ENCODE data around the gene CHMP1A. TPM values are rescaled to one million over a fixed set of nuclear protein-coding genes. Genes with fewer than 3 reads are reported as not detected.
A peak's percentile ranks its signal among the peaks of the same experiment; 100 is the strongest.
"Not testable (repeated sequence)": the region's sequence is repeated elsewhere in the genome, so short reads cannot be mapped to it uniquely, and the experiment has no call there.

CHMP1A gene
- total RNA-seq, 4 donors from 2014 or later = 54.5 to 101 (median 82.2) TPM

DNA sequence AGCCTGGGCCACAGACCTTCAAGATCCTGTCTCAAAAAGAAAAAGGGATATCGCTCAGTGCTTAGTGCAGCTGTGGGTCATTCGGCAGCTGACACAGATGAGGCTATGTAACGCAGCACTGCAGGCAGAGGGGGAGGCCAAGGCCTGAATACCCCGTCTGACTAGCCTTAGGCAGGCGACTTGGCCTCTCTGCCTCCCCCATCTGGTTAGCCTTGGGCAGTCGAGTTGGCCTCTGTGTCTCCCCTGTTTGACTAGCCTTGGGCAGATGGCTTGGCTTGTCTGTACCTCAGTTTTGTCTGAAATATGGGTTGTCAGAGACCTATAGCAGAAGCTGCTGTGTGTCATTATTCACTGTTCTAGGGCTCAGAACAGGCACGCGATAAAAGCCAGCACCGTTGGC, 10.1 kb upstream of the CHMP1A start:
- no CpG with 5 or more reads among the region's 9 CpGs for WGBS, 2 donors (ENCODE audit: low coverage in 1 of 2)
- TF ChIP-seq EP300 (IDR thresholded peaks at IDR 0.05) (no peak), POLR2AphosphoS5 (IDR thresholded peaks at IDR 0.05) (no peak), POLR2A (IDR thresholded peaks at IDR 0.05) (no peak)
- TF ChIP-seq, protein P1, sequence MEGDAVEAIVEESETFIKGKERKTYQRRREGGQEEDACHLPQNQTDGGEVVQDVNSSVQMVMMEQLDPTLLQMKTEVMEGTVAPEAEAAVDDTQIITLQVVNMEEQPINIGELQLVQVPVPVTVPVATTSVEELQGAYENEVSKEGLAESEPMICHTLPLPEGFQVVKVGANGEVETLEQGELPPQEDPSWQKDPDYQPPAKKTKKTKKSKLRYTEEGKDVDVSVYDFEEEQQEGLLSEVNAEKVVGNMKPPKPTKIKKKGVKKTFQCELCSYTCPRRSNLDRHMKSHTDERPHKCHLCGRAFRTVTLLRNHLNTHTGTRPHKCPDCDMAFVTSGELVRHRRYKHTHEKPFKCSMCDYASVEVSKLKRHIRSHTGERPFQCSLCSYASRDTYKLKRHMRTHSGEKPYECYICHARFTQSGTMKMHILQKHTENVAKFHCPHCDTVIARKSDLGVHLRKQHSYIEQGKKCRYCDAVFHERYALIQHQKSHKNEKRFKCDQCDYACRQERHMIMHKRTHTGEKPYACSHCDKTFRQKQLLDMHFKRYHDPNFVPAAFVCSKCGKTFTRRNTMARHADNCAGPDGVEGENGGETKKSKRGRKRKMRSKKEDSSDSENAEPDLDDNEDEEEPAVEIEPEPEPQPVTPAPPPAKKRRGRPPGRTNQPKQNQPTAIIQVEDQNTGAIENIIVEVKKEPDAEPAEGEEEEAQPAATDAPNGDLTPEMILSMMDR (IDR thresholded peaks at IDR 0.05) = no peak
- Histone ChIP-seq H3K27me3 (no peaks in the 10 kb centered on the region), H3K4me3 (no peak overlapping the region), H3K4me1 (no peaks in the 10 kb centered on the region), H3K27ac (no peak overlapping the region), H3K9me3 (no peaks in the 10 kb centered on the region), H3K36me3 (peaks cover 0 to 16% of the 10 kb centered on the region in 2 donors)
- no peak for ATAC-seq

DNA sequence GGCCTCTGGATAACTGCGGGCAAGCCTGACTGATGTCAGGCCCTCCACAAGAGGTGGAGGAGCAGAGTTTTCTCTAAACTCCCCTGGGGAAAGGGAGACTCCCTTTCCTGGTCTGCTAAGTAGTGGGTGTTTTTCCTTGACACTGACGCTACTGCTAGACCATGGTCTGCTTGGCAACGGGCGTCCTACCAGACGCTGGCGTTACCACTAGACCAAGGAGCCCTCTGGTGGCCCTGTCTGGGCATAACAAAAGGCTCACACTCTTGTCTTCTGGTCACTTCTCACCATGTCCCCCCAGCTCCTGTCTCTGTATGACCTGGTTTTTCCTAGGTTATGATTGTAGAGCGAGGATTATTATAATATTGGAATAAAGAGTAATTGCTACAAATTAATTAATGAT, 9.5 kb upstream of the CHMP1A start:
- not testable (repeated sequence) for H3K27me3 ChIP-seq, H3K4me1 ChIP-seq, H3K27ac ChIP-seq, H3K9me3 ChIP-seq, H3K4me3 ChIP-seq, ATAC-seq
- peaks cover 0 to 23% of the 10 kb centered on the region in 2 donors for H3K36me3 ChIP-seq
- TF ChIP-seq, protein P1 (IDR thresholded peaks at IDR 0.05) = peak in 1 of 4 experiments; percentile 26
- 40 to 51% methylated on average over 6 of the region's 7 CpGs for WGBS, 2 donors (ENCODE audit: low coverage in 1 of 2)

DNA sequence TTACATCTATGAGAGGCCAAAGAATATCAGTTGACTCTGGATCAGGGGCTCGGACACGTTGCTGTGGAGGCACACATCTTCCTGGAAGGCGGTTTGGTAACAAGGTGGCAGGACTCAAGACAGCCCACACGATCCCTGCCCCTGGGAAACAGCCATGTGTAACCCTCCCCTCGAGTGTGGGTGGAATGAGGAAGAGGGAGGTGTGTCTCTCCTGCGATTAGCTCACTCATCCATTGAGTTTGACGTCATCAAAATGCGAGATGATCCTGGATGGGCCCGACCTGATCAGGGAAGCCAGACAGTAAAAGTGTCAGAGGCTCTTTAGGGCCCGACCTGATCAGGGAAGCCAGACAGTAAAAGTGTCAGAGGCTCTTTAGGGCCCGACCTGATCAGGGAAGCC, 6.7 kb upstream of the CHMP1A start:
- not testable (repeated sequence) for H3K4me3 ChIP-seq, H3K4me1 ChIP-seq, H3K27me3 ChIP-seq, ATAC-seq, H3K9me3 ChIP-seq, H3K27ac ChIP-seq
- 74 to 86% methylated on average over 10 of the region's 11 CpGs for WGBS, 2 donors (ENCODE audit: low coverage in 1 of 2)
- peaks cover 0 to 45% of the 10 kb centered on the region in 2 donors for H3K36me3 ChIP-seq

DNA sequence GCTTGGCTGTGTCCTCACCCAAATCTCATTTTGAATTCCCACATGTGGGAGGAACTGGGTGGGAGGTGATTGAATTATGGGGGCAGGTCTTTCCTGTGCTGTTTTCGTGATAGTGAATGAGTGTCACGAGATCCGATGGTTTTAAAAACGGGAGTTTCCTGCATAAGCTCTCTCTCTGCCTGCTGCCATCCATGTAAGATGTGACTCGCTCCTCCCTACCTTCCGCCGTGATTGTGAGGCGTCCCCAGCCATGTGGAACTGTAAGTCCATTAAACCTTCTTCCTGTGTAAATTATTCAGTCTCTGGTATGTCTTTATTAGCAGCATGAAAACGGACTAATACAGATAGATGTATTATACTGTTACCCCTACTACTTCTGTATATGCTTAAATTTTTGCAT, 3.7 kb upstream of the CHMP1A start:
- no peaks in the 10 kb centered on the region for H3K27me3 ChIP-seq
- H3K36me3 ChIP-seq = peaks cover 0 to 45% of the 10 kb centered on the region in 2 donors
- H3K4me3 ChIP-seq = no peak overlapping the region
- TF ChIP-seq POLR2AphosphoS5 (IDR thresholded peaks at IDR 0.05) (no peak), EP300 (IDR thresholded peaks at IDR 0.05) (no peak), POLR2A (IDR thresholded peaks at IDR 0.05) (no peak)
- TF ChIP-seq, protein P1 (IDR thresholded peaks at IDR 0.05) = no peak
- H3K27ac ChIP-seq = no peak overlapping the region
- no peaks in the 10 kb centered on the region for H3K9me3 ChIP-seq
- no peak for ATAC-seq
- peaks cover 0 to 21% (median 15%) of the 10 kb centered on the region in 3 donors for H3K4me1 ChIP-seq
- 91 to 96% methylated on average over 9 of the region's 9 CpGs for whole genome bisulfite sequencing, 2 donors (ENCODE audit: low coverage in 1 of 2)

DNA sequence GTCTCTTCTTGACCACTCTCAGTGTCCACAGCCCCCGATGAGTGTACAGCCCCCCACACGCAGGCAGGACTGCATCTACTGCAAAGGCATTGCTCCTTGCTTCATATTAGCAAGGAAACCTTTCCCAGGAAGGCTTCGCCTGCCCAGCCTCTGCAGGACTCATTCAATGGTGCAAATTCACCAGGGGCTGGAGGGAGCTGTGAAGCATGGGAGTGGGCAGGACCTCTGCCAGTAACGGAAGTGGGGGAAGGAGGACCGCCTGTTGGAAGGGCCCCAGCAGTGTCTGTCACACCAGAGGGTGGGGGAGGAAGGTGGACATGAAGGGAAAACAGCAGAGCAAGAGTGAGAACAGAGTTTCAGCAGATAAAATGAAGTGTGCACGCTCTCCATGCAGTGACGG, 2.6 kb upstream of the CHMP1A start:
- Histone ChIP-seq H3K4me1 (peaks cover 0 to 27% (median 16%) of the 10 kb centered on the region in 3 donors), H3K27ac (no peak overlapping the region), H3K4me3 (no peak overlapping the region), H3K27me3 (no peaks in the 10 kb centered on the region), H3K36me3 (peaks cover 0 to 45% of the 10 kb centered on the region in 2 donors), H3K9me3 (no peaks in the 10 kb centered on the region)
- ATAC-seq = no peak
- 92 to 100% methylated on average over 2 of the region's 7 CpGs for WGBS, 2 donors (ENCODE audit: low coverage in 1 of 2)
- TF ChIP-seq POLR2A (IDR thresholded peaks at IDR 0.05) (no peak), POLR2AphosphoS5 (IDR thresholded peaks at IDR 0.05) (no peak)

DNA sequence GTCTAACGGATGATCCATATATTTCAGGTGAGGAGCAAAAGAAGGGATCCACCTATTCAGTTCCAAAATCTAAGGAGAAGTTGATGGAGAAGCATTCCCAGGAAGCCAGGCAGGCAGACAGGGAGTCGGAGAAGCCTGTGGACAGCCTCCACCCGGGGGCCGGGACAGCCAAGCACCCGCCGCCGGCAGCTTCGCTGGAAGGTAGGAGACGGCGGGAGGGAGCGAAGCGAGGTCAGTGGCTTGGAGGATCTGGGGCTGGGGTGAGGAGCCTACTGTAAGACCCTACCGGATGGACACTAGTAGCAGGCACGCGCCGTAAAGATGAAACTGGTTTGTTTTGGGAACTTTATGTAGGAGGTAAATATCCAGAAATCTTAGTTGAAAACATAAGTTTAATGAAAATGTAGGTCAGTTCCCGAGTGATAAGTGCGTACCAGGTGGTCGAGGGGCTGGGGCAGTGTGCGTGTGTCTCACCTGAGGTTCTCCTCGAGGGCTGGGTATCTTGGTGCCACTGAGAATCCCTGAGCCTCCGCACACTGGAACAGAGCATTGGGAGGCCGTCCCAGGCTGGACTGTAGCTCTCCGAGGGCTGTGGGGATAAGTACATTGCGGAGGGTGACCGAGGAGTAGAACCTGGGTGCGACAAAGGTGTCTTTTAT, 842 bp upstream of the CHMP1A start:
- H3K9me3 ChIP-seq = no peaks in the 10 kb centered on the region
- H3K27me3 ChIP-seq = no peaks in the 10 kb centered on the region
- H3K4me1 ChIP-seq = peaks cover 0 to 27% (median 16%) of the 10 kb centered on the region in 3 donors
- H3K36me3 ChIP-seq = peaks cover 0 to 41% of the 10 kb centered on the region in 2 donors
- peak overlapping the region; percentile 19 to 88 (median 86) for H3K27ac ChIP-seq
- TF ChIP-seq EP300 (IDR thresholded peaks at IDR 0.05) = no peak
- TF ChIP-seq POLR2AphosphoS5 (IDR thresholded peaks at IDR 0.05) = no peak
- TF ChIP-seq POLR2A (IDR thresholded peaks at IDR 0.05) = no peak
- TF ChIP-seq, protein P1 (IDR thresholded peaks at IDR 0.05) = no peak
- peak overlapping the region; percentile 56 to 99 for H3K4me3 ChIP-seq
- WGBS, 2 donors (ENCODE audit: low coverage in 1 of 2) = 27 to 50% methylated on average over 3 to 10 of the region's 27 CpGs
- no peak for ATAC-seq
